Stimulated activated memory B cell treated with anti-CD40 and anti-IgM and Interleukin-4, amounts not matched to agents 10 μg/mL and 1 μg/mL and 100 μg/mL, for 72 hours (primary cell): ENCODE data around the gene EPHB2.
A peak's percentile ranks its signal among the peaks of the same experiment; 100 is the strongest.
"Not testable (repeated sequence)": the region's sequence is repeated elsewhere in the genome, so short reads cannot be mapped to it uniquely, and the experiment has no call there.

Source experiments
- ATAC-seq: fragments of 150-1000 bp; cut with Tn5 transposase; 2 replicates; pipeline ENCODE4 v1.10.0; 2021
- H3K27ac Mint-ChIP-seq: one replicate; pipeline ENCODE4 v1.8.0; 2022; ENCODE audit warnings: mild to moderate bottlenecking, mixed read lengths
- H3K27me3 Mint-ChIP-seq: one replicate; pipeline ENCODE4 v1.8.0; 2022; ENCODE audit warnings: mixed read lengths
- H3K36me3 Mint-ChIP-seq: one replicate; pipeline ENCODE4 v1.8.0; 2022; ENCODE audit warnings: mixed read lengths
- H3K4me1 Mint-ChIP-seq: one replicate; pipeline ENCODE4 v1.8.0; 2022; ENCODE audit warnings: mixed read lengths
- H3K4me3 Mint-ChIP-seq: one replicate; pipeline ENCODE4 v1.8.0; 2022; ENCODE audit warnings: mild to moderate bottlenecking, moderate library complexity, mixed read lengths
- H3K9me3 Mint-ChIP-seq: one replicate; pipeline ENCODE4 v1.8.0; 2022; ENCODE audit warnings: mixed read lengths

Gene EPHB2

GRCh38 chr1:22706100-22706499 is 4.5 kb upstream of the EPHB2 start:
- H3K4me1 Mint-ChIP-seq, H3K9me3 Mint-ChIP-seq, H3K4me3 Mint-ChIP-seq, H3K36me3 Mint-ChIP-seq, ATAC-seq, H3K27ac Mint-ChIP-seq: not testable (repeated sequence)
- peaks cover 66% of the 10 kb centered on the region for H3K27me3 Mint-ChIP-seq

- H3K27me3 Mint-ChIP-seq = peaks cover 64% of the 10 kb centered on the region
Measured at GRCh38 chr1:22708777-22709176, 1.9 kb upstream of the EPHB2 start.

GRCh38 chr1:22709227-22709626 is 1.4 kb upstream of the EPHB2 start:
- H3K27me3 Mint-ChIP-seq = peaks cover 64% of the 10 kb centered on the region
- no peaks in the 10 kb centered on the region for H3K9me3 Mint-ChIP-seq
- no peak for ATAC-seq
- H3K36me3 Mint-ChIP-seq = no peaks in the 10 kb centered on the region
- no peak overlapping the region for H3K4me3 Mint-ChIP-seq
- H3K4me1 Mint-ChIP-seq = peaks cover 23% of the 10 kb centered on the region
- no peak overlapping the region for H3K27ac Mint-ChIP-seq

More at GRCh38 chr1:22708777-22709176, 1.9 kb upstream of the EPHB2 start:
- H3K36me3 Mint-ChIP-seq = no peaks in the 10 kb centered on the region
- H3K4me1 Mint-ChIP-seq = peaks cover 23% of the 10 kb centered on the region
- no peak overlapping the region for H3K4me3 Mint-ChIP-seq
- no peak for ATAC-seq
- H3K9me3 Mint-ChIP-seq = no peaks in the 10 kb centered on the region
- H3K27ac Mint-ChIP-seq = no peak overlapping the region

- peaks cover 23% of the 10 kb centered on the region for H3K4me1 Mint-ChIP-seq
- no peak overlapping the region for H3K27ac Mint-ChIP-seq
- no peak for ATAC-seq
- H3K27me3 Mint-ChIP-seq = peaks cover 66% of the 10 kb centered on the region
- H3K4me3 Mint-ChIP-seq = peak overlapping the region; percentile 56
- no peaks in the 10 kb centered on the region for H3K9me3 Mint-ChIP-seq
- H3K36me3 Mint-ChIP-seq = no peaks in the 10 kb centered on the region
Measured at GRCh38 chr1:22709891-22710700, 543 bp upstream of the EPHB2 start.

GRCh38 chr1:22711071-22711470 is 432 bp downstream of the EPHB2 start:
- H3K9me3 Mint-ChIP-seq = no peaks in the 10 kb centered on the region
- H3K27ac Mint-ChIP-seq = no peak overlapping the region
- no peak overlapping the region for H3K4me3 Mint-ChIP-seq
- no peak for ATAC-seq
- no peaks in the 10 kb centered on the region for H3K36me3 Mint-ChIP-seq
- H3K4me1 Mint-ChIP-seq = peaks cover 23% of the 10 kb centered on the region
- H3K27me3 Mint-ChIP-seq = peaks cover 72% of the 10 kb centered on the region

GRCh38 chr1:22711591-22712501 is 1.2 kb downstream of the EPHB2 start:
- H3K4me1 Mint-ChIP-seq = peaks cover 23% of the 10 kb centered on the region
- H3K36me3 Mint-ChIP-seq = no peaks in the 10 kb centered on the region
- peaks cover 76% of the 10 kb centered on the region for H3K27me3 Mint-ChIP-seq
- no peak overlapping the region for H3K27ac Mint-ChIP-seq
- no peak for ATAC-seq
- H3K9me3 Mint-ChIP-seq = no peaks in the 10 kb centered on the region
- H3K4me3 Mint-ChIP-seq = peak overlapping the region; percentile 55

GRCh38 chr1:22712502-22713271 is 2.0 kb downstream of the EPHB2 start:
- ATAC-seq = peak; percentile 77
- no peaks in the 10 kb centered on the region for H3K9me3 Mint-ChIP-seq
- no peak overlapping the region for H3K27ac Mint-ChIP-seq
- H3K4me3 Mint-ChIP-seq = peak overlapping the region; percentile 30
- peaks cover 23% of the 10 kb centered on the region for H3K4me1 Mint-ChIP-seq
- peaks cover 76% of the 10 kb centered on the region for H3K27me3 Mint-ChIP-seq
- H3K36me3 Mint-ChIP-seq = no peaks in the 10 kb centered on the region

GRCh38 chr1:22714455-22714854 is 3.8 kb downstream of the EPHB2 start:
- Mint-ChIP-seq H3K27me3 (peaks cover 61% of the 10 kb centered on the region), H3K4me3 (no peak overlapping the region), H3K4me1 (peaks cover 20% of the 10 kb centered on the region), H3K36me3 (no peaks in the 10 kb centered on the region), H3K27ac (no peak overlapping the region), H3K9me3 (no peaks in the 10 kb centered on the region)
- ATAC-seq = no peak

- Mint-ChIP-seq H3K9me3 (no peaks in the 10 kb centered on the region), H3K27me3 (peaks cover 60% of the 10 kb centered on the region), H3K4me1 (peaks cover 9% of the 10 kb centered on the region), H3K4me3 (no peak overlapping the region), H3K36me3 (no peaks in the 10 kb centered on the region), H3K27ac (no peak overlapping the region)
- no peak for ATAC-seq
Measured at GRCh38 chr1:22717037-22717760, 6.6 kb downstream of the EPHB2 start.

GRCh38 chr1:22721122-22721873 is 10.7 kb downstream of the EPHB2 start:
- no peaks in the 10 kb centered on the region for H3K4me1 Mint-ChIP-seq
- no peak for ATAC-seq
- H3K9me3 Mint-ChIP-seq = no peaks in the 10 kb centered on the region
- H3K27me3 Mint-ChIP-seq = peaks cover 59% of the 10 kb centered on the region
- H3K4me3 Mint-ChIP-seq = no peak overlapping the region
- H3K27ac Mint-ChIP-seq = no peak overlapping the region
- no peaks in the 10 kb centered on the region for H3K36me3 Mint-ChIP-seq

- no peaks in the 10 kb centered on the region for H3K36me3 Mint-ChIP-seq
- ATAC-seq = no peak
- H3K4me3 Mint-ChIP-seq = no peak overlapping the region
Measured at GRCh38 chr1:22722901-22723550, 12.4 kb downstream of the EPHB2 start.

GRCh38 chr1:22727873-22728272 is 17.2 kb downstream of the EPHB2 start:
- H3K27ac Mint-ChIP-seq = no peak overlapping the region
- ATAC-seq = no peak
- no peak overlapping the region for H3K4me3 Mint-ChIP-seq
- no peaks in the 10 kb centered on the region for H3K9me3 Mint-ChIP-seq
- H3K36me3 Mint-ChIP-seq = no peaks in the 10 kb centered on the region
- peaks cover 50% of the 10 kb centered on the region for H3K27me3 Mint-ChIP-seq
- no peaks in the 10 kb centered on the region for H3K4me1 Mint-ChIP-seq

More at GRCh38 chr1:22722901-22723550, 12.4 kb downstream of the EPHB2 start:
- H3K9me3 Mint-ChIP-seq = no peaks in the 10 kb centered on the region
- H3K27ac Mint-ChIP-seq = no peak overlapping the region
- H3K27me3 Mint-ChIP-seq = peaks cover 52% of the 10 kb centered on the region
- no peaks in the 10 kb centered on the region for H3K4me1 Mint-ChIP-seq

GRCh38 chr1:22728751-22729399 is 18.2 kb downstream of the EPHB2 start:
- H3K4me1 Mint-ChIP-seq = no peaks in the 10 kb centered on the region
- H3K36me3 Mint-ChIP-seq = no peaks in the 10 kb centered on the region
- H3K27ac Mint-ChIP-seq = no peak overlapping the region
- peaks cover 43% of the 10 kb centered on the region for H3K27me3 Mint-ChIP-seq
- H3K4me3 Mint-ChIP-seq = no peak overlapping the region
- no peaks in the 10 kb centered on the region for H3K9me3 Mint-ChIP-seq
- no peak for ATAC-seq
